SK-N-SH treated with all-trans-retinoic acid at 6 μM for 48 hours (cell line): ENCODE data around the gene MB21D2.

ENCODE experiments used
- ATAC-seq: fragments of 200-7000 bp; cut with Tn5 transposase; 3 replicates; pipeline ENCODE4 v1.9.1; 2020; ENCODE audit warnings: mild to moderate bottlenecking, moderate library complexity
- ARNTL ChIP-seq: fragments of 450-650 bp; formaldehyde crosslinking; IDR thresholded peaks from 2 replicates; pipeline ENCODE4 v1.5.0; 2020; ENCODE audit warnings: low read depth, mild to moderate bottlenecking, moderate library complexity, borderline replicate concordance
- BACH2 ChIP-seq: fragments of 250-450 bp; sonication (Bioruptor Pico); IDR thresholded peaks from 2 replicates; pipeline ENCODE4 v1.9.0; 2021; ENCODE audit warnings: mild to moderate bottlenecking, borderline replicate concordance
- CSDC2 ChIP-seq: fragments of 250-450 bp; sonication (Bioruptor Pico); IDR thresholded peaks from 2 replicates; pipeline ENCODE4 v1.5.0; 2020; ENCODE audit warnings: mild to moderate bottlenecking, moderate library complexity
- ESRRG ChIP-seq: fragments of 250-450 bp; sonication (Bioruptor Pico); IDR thresholded peaks from 2 replicates; pipeline ENCODE4 v1.6.1; 2021; ENCODE audit warnings: mild to moderate bottlenecking
- GLIS3 ChIP-seq: fragments of 250-450 bp; sonication (Bioruptor Pico); IDR thresholded peaks from 2 replicates; pipeline ENCODE4 v1.5.0; 2020; ENCODE audit warnings: mild to moderate bottlenecking, moderate library complexity
- ISL1 ChIP-seq: fragments of 250-450 bp; sonication (Bioruptor Pico); IDR thresholded peaks from 2 replicates; pipeline ENCODE4 v2.1.2; 2022; ENCODE audit warnings: mild to moderate bottlenecking, moderate library complexity
- OSR1 ChIP-seq: fragments of 250-450 bp; sonication (Bioruptor Pico); IDR thresholded peaks from 2 replicates; pipeline ENCODE4 v1.8.0; 2022; ENCODE audit warnings: moderate library complexity, mild to moderate bottlenecking, inconsistent platforms
- PPARA ChIP-seq: fragments of 250-450 bp; sonication (Bioruptor Pico); IDR thresholded peaks from 2 replicates; pipeline ENCODE4 v1.5.0; 2020; ENCODE audit warnings: mild to moderate bottlenecking, borderline replicate concordance
- RARB ChIP-seq: fragments of 250-450 bp; sonication (Bioruptor Pico); IDR thresholded peaks from 2 replicates; pipeline ENCODE4 v1.8.0; 2021; ENCODE audit warnings: mild to moderate bottlenecking, moderate library complexity
- SNAI2 ChIP-seq: fragments of 250-450 bp; sonication (Bioruptor Pico); IDR thresholded peaks from 2 replicates; pipeline ENCODE4 v1.5.0; 2020; ENCODE audit warnings: mild to moderate bottlenecking, moderate library complexity
- TCF4 ChIP-seq: fragments of 250-450 bp; sonication (Bioruptor Pico); IDR thresholded peaks from 2 replicates; pipeline ENCODE4 v1.8.0; 2021; ENCODE audit warnings: mild to moderate bottlenecking, moderate library complexity, borderline replicate concordance
- TOX ChIP-seq: fragments of 250-450 bp; sonication (Bioruptor Pico); IDR thresholded peaks from 2 replicates; pipeline ENCODE4 v1.8.0; 2021; ENCODE audit warnings: mild to moderate bottlenecking, moderate library complexity, borderline replicate concordance
- ZC3H10 ChIP-seq: fragments of 250-450 bp; sonication (Bioruptor Pico); IDR thresholded peaks from 2 replicates; pipeline ENCODE4 v1.5.1; 2021; ENCODE audit warnings: mild to moderate bottlenecking, moderate library complexity
- ZFP3 ChIP-seq: fragments of 250-450 bp; sonication (Bioruptor Pico); IDR thresholded peaks from 2 replicates; pipeline ENCODE4 v1.5.0; 2020; ENCODE audit warnings: mild to moderate bottlenecking, moderate library complexity
- ZFP30 ChIP-seq: fragments of 450-650 bp; formaldehyde crosslinking; IDR thresholded peaks from 2 replicates; pipeline ENCODE4 v1.5.0; 2022; ENCODE audit warnings: mild to moderate bottlenecking, moderate library complexity
- ZNF565 ChIP-seq: fragments of 450-650 bp; formaldehyde crosslinking; conservative IDR thresholded peaks from 2 replicates; pipeline ENCODE4 v1.5.0; 2020; ENCODE audit warnings: low read depth, mild to moderate bottlenecking, moderate library complexity
- ZNF70 ChIP-seq: fragments of 450-650 bp; formaldehyde crosslinking; IDR thresholded peaks from 2 replicates; pipeline ENCODE4 v1.5.0; 2020; ENCODE audit warnings: mild to moderate bottlenecking, moderate library complexity
- ZNF8 ChIP-seq: fragments of 450-650 bp; formaldehyde crosslinking; IDR thresholded peaks from 2 replicates; pipeline ENCODE4 v1.5.0; 2020; ENCODE audit warnings: mild to moderate bottlenecking, moderate library complexity
- TF ChIP-seq, protein P1 (sequence below): fragments of 250-450 bp; sonication (Bioruptor Pico); IDR thresholded peaks from 2 replicates; pipeline ENCODE4 v1.8.0; 2020; ENCODE audit warnings: mild to moderate bottlenecking, moderate library complexity, borderline replicate concordance
- TF ChIP-seq, protein P2 (sequence below): fragments of 250-450 bp; sonication (Bioruptor Pico); IDR thresholded peaks from 2 replicates; pipeline ENCODE4 v1.5.0; 2020; ENCODE audit warnings: mild to moderate bottlenecking, moderate library complexity
- TF ChIP-seq, protein P3 (sequence below): fragments of 250-450 bp; sonication (Bioruptor Pico); IDR thresholded peaks from 2 replicates; pipeline ENCODE4 v1.5.1; 2021; ENCODE audit warnings: mild to moderate bottlenecking, moderate library complexity
- TF ChIP-seq, protein P4 (sequence below): fragments of 250-450 bp; sonication (Bioruptor Pico); IDR thresholded peaks from 2 replicates; pipeline ENCODE4 v1.5.1; 2020; ENCODE audit warnings: low read depth, mild to moderate bottlenecking, moderate library complexity

MB21D2 gene

DNA sequence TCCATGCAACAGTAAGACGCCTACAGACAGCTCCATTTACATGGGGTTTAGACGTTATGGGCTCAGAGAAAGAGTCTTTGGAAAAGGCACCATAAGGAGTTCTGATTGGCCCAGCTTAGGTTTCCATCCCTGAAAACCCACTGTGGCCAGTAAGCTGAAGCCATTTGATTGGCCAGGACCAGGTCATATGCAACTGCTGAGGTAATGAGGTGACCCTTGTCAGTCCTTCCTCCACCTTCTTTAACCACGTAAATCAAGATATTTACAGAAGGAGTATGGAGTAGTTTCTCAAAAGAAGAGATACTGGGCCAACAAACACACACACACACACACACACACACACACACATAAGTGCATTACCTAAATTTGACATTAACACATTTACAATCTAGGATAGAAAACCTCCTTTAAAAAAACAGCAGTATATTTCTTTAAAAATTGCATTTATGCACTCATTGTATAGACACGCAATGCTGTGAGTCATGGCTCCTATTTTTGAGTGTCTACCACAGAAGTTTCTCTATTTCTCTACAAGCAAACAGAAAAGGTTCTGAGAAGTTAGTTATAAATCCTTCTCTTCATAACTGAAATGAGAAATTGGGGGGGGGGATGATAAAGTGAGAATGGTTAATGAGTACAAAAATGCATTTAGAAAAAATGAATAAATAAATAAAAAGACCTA lies 16.3 kb upstream of the MB21D2 start:
- no peak for ATAC-seq
- TF ChIP-seq ESRRG (CRISPR knock-in tag) (no peak), RARB (CRISPR knock-in tag) (no peak), ZNF8 (CRISPR knock-in tag) (no peak), TCF4 (CRISPR knock-in tag) (no peak), ZC3H10 (CRISPR knock-in tag) (no peak), ZNF70 (CRISPR knock-in tag) (no peak), ZFP3 (no peak), PPARA (CRISPR knock-in tag) (no peak)
- TF ChIP-seq, protein P1, sequence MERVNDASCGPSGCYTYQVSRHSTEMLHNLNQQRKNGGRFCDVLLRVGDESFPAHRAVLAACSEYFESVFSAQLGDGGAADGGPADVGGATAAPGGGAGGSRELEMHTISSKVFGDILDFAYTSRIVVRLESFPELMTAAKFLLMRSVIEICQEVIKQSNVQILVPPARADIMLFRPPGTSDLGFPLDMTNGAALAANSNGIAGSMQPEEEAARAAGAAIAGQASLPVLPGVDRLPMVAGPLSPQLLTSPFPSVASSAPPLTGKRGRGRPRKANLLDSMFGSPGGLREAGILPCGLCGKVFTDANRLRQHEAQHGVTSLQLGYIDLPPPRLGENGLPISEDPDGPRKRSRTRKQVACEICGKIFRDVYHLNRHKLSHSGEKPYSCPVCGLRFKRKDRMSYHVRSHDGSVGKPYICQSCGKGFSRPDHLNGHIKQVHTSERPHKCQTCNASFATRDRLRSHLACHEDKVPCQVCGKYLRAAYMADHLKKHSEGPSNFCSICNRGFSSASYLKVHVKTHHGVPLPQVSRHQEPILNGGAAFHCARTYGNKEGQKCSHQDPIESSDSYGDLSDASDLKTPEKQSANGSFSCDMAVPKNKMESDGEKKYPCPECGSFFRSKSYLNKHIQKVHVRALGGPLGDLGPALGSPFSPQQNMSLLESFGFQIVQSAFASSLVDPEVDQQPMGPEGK (CRISPR knock-in tag): no peak
- TF ChIP-seq, protein P2, sequence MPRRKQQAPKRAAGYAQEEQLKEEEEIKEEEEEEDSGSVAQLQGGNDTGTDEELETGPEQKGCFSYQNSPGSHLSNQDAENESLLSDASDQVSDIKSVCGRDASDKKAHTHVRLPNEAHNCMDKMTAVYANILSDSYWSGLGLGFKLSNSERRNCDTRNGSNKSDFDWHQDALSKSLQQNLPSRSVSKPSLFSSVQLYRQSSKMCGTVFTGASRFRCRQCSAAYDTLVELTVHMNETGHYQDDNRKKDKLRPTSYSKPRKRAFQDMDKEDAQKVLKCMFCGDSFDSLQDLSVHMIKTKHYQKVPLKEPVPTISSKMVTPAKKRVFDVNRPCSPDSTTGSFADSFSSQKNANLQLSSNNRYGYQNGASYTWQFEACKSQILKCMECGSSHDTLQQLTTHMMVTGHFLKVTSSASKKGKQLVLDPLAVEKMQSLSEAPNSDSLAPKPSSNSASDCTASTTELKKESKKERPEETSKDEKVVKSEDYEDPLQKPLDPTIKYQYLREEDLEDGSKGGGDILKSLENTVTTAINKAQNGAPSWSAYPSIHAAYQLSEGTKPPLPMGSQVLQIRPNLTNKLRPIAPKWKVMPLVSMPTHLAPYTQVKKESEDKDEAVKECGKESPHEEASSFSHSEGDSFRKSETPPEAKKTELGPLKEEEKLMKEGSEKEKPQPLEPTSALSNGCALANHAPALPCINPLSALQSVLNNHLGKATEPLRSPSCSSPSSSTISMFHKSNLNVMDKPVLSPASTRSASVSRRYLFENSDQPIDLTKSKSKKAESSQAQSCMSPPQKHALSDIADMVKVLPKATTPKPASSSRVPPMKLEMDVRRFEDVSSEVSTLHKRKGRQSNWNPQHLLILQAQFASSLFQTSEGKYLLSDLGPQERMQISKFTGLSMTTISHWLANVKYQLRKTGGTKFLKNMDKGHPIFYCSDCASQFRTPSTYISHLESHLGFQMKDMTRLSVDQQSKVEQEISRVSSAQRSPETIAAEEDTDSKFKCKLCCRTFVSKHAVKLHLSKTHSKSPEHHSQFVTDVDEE (CRISPR knock-in tag): no peak

DNA sequence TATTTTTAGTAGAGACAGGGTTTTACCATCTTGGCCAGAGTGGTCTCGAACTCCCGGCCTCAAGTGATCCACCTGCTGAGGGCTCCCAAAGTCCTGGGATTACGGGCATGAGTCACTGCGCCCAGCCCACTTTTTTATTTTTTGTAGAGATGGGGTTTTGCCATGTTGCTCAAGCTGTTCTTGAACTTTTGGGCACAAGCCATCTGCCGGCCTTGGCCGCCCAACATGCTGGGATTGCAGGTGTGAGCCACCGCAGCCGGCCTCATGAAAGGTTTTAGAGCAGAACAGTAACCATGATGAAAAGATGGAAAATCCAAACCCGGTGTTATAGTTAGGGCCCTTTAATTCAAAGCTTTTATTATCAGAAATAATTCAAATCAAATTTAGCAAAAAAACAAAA lies 15.6 kb upstream of the MB21D2 start:
- ATAC-seq: no peak
- TF ChIP-seq ARNTL (CRISPR knock-in tag) (no peak), RARB (CRISPR knock-in tag) (no peak), CSDC2 (no peak), ZFP30 (CRISPR knock-in tag) (no peak), ESRRG (CRISPR knock-in tag) (no peak)
- TF ChIP-seq, protein P2 (CRISPR knock-in tag): no peak

DNA sequence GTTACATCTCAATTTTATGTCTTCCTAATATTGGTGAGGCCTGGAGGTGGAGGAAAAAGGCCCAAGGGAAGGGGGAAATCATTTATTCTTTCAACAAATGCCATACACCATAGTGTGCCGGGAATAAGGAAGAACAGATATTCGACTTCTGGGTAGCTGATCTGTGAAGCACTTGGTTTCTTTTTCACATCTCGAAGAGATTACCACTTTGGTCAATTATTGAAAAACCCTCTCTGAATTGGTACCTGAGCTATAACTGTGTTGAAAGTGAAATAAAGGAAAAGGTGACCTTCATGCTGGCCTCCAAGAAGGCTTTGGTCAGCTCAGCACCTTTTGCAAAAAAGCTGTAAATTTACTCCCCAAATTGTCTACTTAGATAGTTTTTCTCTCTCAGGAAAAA lies 14.2 kb upstream of the MB21D2 start:
- ATAC-seq: no peak

More for the DNA sequence above, 14.2 kb upstream of the MB21D2 start:
- TF ChIP-seq ZC3H10 (CRISPR knock-in tag): no peak
- TF ChIP-seq ZNF8 (CRISPR knock-in tag): no peak
- no peak for TF ChIP-seq TOX (CRISPR knock-in tag)
- TF ChIP-seq, protein P2 (CRISPR knock-in tag): no peak
- TF ChIP-seq, protein P3, sequence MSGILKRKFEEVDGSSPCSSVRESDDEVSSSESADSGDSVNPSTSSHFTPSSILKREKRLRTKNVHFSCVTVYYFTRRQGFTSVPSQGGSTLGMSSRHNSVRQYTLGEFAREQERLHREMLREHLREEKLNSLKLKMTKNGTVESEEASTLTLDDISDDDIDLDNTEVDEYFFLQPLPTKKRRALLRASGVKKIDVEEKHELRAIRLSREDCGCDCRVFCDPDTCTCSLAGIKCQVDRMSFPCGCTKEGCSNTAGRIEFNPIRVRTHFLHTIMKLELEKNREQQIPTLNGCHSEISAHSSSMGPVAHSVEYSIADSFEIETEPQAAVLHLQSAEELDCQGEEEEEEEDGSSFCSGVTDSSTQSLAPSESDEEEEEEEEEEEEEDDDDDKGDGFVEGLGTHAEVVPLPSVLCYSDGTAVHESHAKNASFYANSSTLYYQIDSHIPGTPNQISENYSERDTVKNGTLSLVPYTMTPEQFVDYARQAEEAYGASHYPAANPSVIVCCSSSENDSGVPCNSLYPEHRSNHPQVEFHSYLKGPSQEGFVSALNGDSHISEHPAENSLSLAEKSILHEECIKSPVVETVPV (CRISPR knock-in tag): no peak
- TF ChIP-seq BACH2: no peak
- no peak for TF ChIP-seq ISL1
- TF ChIP-seq, protein P4, sequence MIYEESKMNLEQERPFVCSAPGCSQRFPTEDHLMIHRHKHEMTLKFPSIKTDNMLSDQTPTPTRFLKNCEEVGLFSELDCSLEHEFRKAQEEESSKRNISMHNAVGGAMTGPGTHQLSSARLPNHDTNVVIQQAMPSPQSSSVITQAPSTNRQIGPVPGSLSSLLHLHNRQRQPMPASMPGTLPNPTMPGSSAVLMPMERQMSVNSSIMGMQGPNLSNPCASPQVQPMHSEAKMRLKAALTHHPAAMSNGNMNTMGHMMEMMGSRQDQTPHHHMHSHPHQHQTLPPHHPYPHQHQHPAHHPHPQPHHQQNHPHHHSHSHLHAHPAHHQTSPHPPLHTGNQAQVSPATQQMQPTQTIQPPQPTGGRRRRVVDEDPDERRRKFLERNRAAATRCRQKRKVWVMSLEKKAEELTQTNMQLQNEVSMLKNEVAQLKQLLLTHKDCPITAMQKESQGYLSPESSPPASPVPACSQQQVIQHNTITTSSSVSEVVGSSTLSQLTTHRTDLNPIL (CRISPR knock-in tag): no peak
- no peak for TF ChIP-seq OSR1 (CRISPR knock-in tag)
- no peak for TF ChIP-seq CSDC2
- no peak for TF ChIP-seq SNAI2
- TF ChIP-seq ZNF565: no peak
- TF ChIP-seq GLIS3 (CRISPR knock-in tag): no peak
- TF ChIP-seq, all 23 proteins: peak for 0
